Ecto neural progenitor cell (in vitro differentiated cells): ENCODE results near the gene ZNF337.
A peak's percentile ranks its signal among the peaks of the same experiment; 100 is the strongest.
"Not testable (repeated sequence)": the region's sequence is repeated elsewhere in the genome, so short reads cannot be mapped to it uniquely, and the experiment has no call there.

Experiments
- DNase-seq: peaks from one replicate; pipeline ENCODE4 v3.0.0-alpha.2; 2018; ENCODE audit warnings: low spot score

Gene ZNF337

GRCh38 chr20:25696371-25697131 lies at the start of gene ZNF337:
TSS of gene ZNF337 (minus strand) at chr20:25696853. CDS start at chr20:25686417, 10,436 bp downstream.
- DNase-seq: peak; percentile 96

GRCh38 chr20:25745738-25746137 lies 49.1 kb upstream of the ZNF337 start:
- no peak for DNase-seq

- no peak for DNase-seq
Observed at GRCh38 chr20:25745100-25745499, 48.4 kb upstream of the ZNF337 start.

- DNase-seq: no peak
Observed at GRCh38 chr20:25744261-25744660, 47.6 kb upstream of the ZNF337 start.

GRCh38 chr20:25741088-25741487 lies 44.4 kb upstream of the ZNF337 start:
- no peak for DNase-seq

- DNase-seq: no peak
Observed at GRCh38 chr20:25739615-25740320, 43.1 kb upstream of the ZNF337 start.

GRCh38 chr20:25738198-25738597 lies 41.5 kb upstream of the ZNF337 start:
- no peak for DNase-seq

- DNase-seq: no peak
Observed at GRCh38 chr20:25733903-25734302, 37.2 kb upstream of the ZNF337 start.

GRCh38 chr20:25730862-25731261 lies 34.2 kb upstream of the ZNF337 start:
- no peak for DNase-seq

- DNase-seq: no peak
Observed at GRCh38 chr20:25726357-25726756, 29.7 kb upstream of the ZNF337 start.

GRCh38 chr20:25725639-25726038 lies 29.0 kb upstream of the ZNF337 start:
- DNase-seq: no peak

GRCh38 chr20:25723975-25724374 lies 27.3 kb upstream of the ZNF337 start:
- no peak for DNase-seq

- no peak for DNase-seq
Observed at GRCh38 chr20:25720285-25720684, 23.6 kb upstream of the ZNF337 start.

GRCh38 chr20:25718896-25719809 lies 22.5 kb upstream of the ZNF337 start:
- DNase-seq: not testable (repeated sequence)

- no peak for DNase-seq
Observed at GRCh38 chr20:25707695-25708094, 11.0 kb upstream of the ZNF337 start.

GRCh38 chr20:25706793-25707192 lies 10.1 kb upstream of the ZNF337 start:
- DNase-seq: no peak

- no peak for DNase-seq
Observed at GRCh38 chr20:25705830-25706351, 9.2 kb upstream of the ZNF337 start.

- DNase-seq: not testable (repeated sequence)
Observed at GRCh38 chr20:25704303-25704702, 7.7 kb upstream of the ZNF337 start.

GRCh38 chr20:25700835-25701234 lies 4.2 kb upstream of the ZNF337 start:
- not testable (repeated sequence) for DNase-seq

GRCh38 chr20:25699914-25700313 lies 3.3 kb upstream of the ZNF337 start:
- DNase-seq: no peak

- no peak for DNase-seq
Observed at GRCh38 chr20:25697132-25697446, 436 bp upstream of the ZNF337 start.
